Measurements from ENCODE around the gene HSPA1L.

GRCh38 chr6:31762356-31762755, 52.7 kb downstream of the HSPA1L start, which contains the start of gene SAPCD1:
- TF ChIP-seq EZH2 (IDR thresholded peaks at IDR 0.05; ENCODE audit: low read length, missing control alignments) (no peak), CTCF (conservative IDR thresholded peaks at IDR 0.05 in 1 of 2, IDR thresholded peaks at IDR 0.05 in 1 of 2; ENCODE audit: low read depth in 1 of 2, low read length in 2 of 2) (no peak)
